ENCODE results near the gene SHH.

DNA sequence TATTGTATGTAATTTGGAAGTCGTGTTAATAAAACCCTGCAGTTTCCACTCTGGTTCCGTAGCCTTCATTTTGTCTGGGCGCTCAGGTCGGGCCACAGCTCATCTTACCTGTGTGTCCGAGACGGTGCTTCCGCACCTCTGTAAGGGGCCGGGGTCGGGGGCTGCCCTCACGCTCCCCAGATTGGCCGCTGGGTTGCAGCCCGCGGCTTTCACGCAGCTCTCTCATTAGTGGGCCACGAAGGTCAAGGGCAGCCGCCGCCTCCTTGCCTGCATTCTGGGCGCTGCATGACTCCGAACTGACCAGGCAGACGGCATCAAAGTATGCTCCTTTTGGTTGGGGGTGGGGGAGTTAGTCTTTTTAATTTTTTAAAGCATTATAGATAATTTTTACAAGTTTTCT is 30.8 kb downstream of the SHH start:
- TF ChIP-seq CTCF (IDR thresholded peaks at IDR 0.05; ENCODE audit: insufficient read depth, low read length, poor library complexity, severe bottlenecking) (no peak), EZH2phosphoT487 (conservative IDR thresholded peaks at IDR 0.05; ENCODE audit: low read length) (no peak)
